ENCODE data around the gene KCNJ5. TPM values are rescaled to one million over a fixed set of nuclear protein-coding genes. Genes with fewer than 3 reads are reported as not detected.

Gene KCNJ5
- total RNA-seq, 2 donors from 2014 or later: 3.5 to 6.9 TPM

- Histone ChIP-seq H3K9me3 (no peaks in the 10 kb centered on the region), H3K27ac (no peak overlapping the region), H3K27me3 (replicated peaks; ENCODE audit: insufficient read depth) (no peaks in the 10 kb centered on the region), H3K36me3 (no peaks in the 10 kb centered on the region), H3K4me3 (no peak overlapping the region), H3K4me1 (ENCODE audit: control insufficient read depth in 1 of 2, low read depth in 2 of 2) (peaks cover 4 to 13% of the 10 kb centered on the region in 2 donors)
- DNase-seq (ENCODE audit: low spot score) (no peak), ATAC-seq (ENCODE audit: insufficient number of reproducible peaks, low FRiP score, low read depth) (no peak)
- no peak for TF ChIP-seq CTCF (IDR thresholded peaks at IDR 0.05)
Measured at GRCh38 chr11:128886406-128887124, 4.6 kb upstream of the KCNJ5 start.

GRCh38 chr11:128888034-128888985 is 2.8 kb upstream of the KCNJ5 start:
- H3K4me3 ChIP-seq: no peak overlapping the region
- DNase-seq (ENCODE audit: low spot score) (no peak), ATAC-seq (ENCODE audit: insufficient number of reproducible peaks, low FRiP score, low read depth) (no peak)
- no peaks in the 10 kb centered on the region for H3K9me3 ChIP-seq
- no peak overlapping the region for H3K27ac ChIP-seq
- peaks cover 4 to 18% of the 10 kb centered on the region in 2 donors for H3K4me1 ChIP-seq (ENCODE audit: control insufficient read depth in 1 of 2, low read depth in 2 of 2)
- no peaks in the 10 kb centered on the region for H3K36me3 ChIP-seq
- TF ChIP-seq CTCF (IDR thresholded peaks at IDR 0.05): no peak
- no peaks in the 10 kb centered on the region for H3K27me3 ChIP-seq (replicated peaks; ENCODE audit: insufficient read depth)

- no peak for DNase-seq (ENCODE audit: low spot score)
- Histone ChIP-seq H3K27ac (no peak overlapping the region), H3K4me1 (ENCODE audit: control insufficient read depth in 1 of 2, low read depth in 2 of 2) (peaks cover 10 to 32% of the 10 kb centered on the region in 2 donors), H3K9me3 (no peaks in the 10 kb centered on the region), H3K4me3 (peak overlapping the region; percentile 82), H3K36me3 (no peaks in the 10 kb centered on the region), H3K27me3 (replicated peaks; ENCODE audit: insufficient read depth) (no peaks in the 10 kb centered on the region)
- no peak for TF ChIP-seq CTCF (IDR thresholded peaks at IDR 0.05)
- ATAC-seq (ENCODE audit: insufficient number of reproducible peaks, low FRiP score, low read depth): no peak
Measured at GRCh38 chr11:128889657-128890213, 1.4 kb upstream of the KCNJ5 start.

GRCh38 chr11:128890216-128890542 is 977 bp upstream of the KCNJ5 start:
- H3K4me1 ChIP-seq (ENCODE audit: control insufficient read depth in 1 of 2, low read depth in 2 of 2): peaks cover 12 to 37% of the 10 kb centered on the region in 2 donors
- H3K9me3 ChIP-seq: no peaks in the 10 kb centered on the region
- no peaks in the 10 kb centered on the region for H3K36me3 ChIP-seq
- H3K27ac ChIP-seq: no peak overlapping the region
- no peak for ATAC-seq (ENCODE audit: insufficient number of reproducible peaks, low FRiP score, low read depth)
- TF ChIP-seq CTCF (IDR thresholded peaks at IDR 0.05): no peak
- H3K4me3 ChIP-seq: peak overlapping the region; percentile 82
- DNase-seq (ENCODE audit: low spot score): no peak
- H3K27me3 ChIP-seq (replicated peaks; ENCODE audit: insufficient read depth): no peaks in the 10 kb centered on the region

GRCh38 chr11:128891913-128892398 is 800 bp downstream of the KCNJ5 start:
- Histone ChIP-seq H3K4me1 (ENCODE audit: control insufficient read depth in 1 of 2, low read depth in 2 of 2) (peaks cover 12 to 50% of the 10 kb centered on the region in 2 donors), H3K9me3 (no peaks in the 10 kb centered on the region), H3K4me3 (peak overlapping the region; percentile 82), H3K27ac (no peak overlapping the region), H3K36me3 (no peaks in the 10 kb centered on the region), H3K27me3 (replicated peaks; ENCODE audit: insufficient read depth) (no peaks in the 10 kb centered on the region)
- DNase-seq (ENCODE audit: low spot score) (no peak), ATAC-seq (ENCODE audit: insufficient number of reproducible peaks, low FRiP score, low read depth) (no peak)
- no peak for TF ChIP-seq CTCF (IDR thresholded peaks at IDR 0.05)

All from thoracic aorta (tissue), 2 donors.